ENCODE results near the gene ATP10B. TPM values are rescaled to one million over a fixed set of nuclear protein-coding genes. Genes with fewer than 3 reads are reported as not detected.

Gene ATP10B
- total and polyA plus RNA-seq, 2 of the 8 experiments (the other 6 are each of a cell fraction or from before 2014, with no cell fraction given), result 0.06 to 0.11 TPM

GRCh38 chr5:160520609-160521391, 331.2 kb downstream of the ATP10B start (continued):
- TF ChIP-seq CHD7 (IDR thresholded peaks at IDR 0.05; ENCODE audit: insufficient replicate concordance, low read length) (no peak), BACH1 (IDR thresholded peaks at IDR 0.05; ENCODE audit: low read length) (no peak), JUN (IDR thresholded peaks at IDR 0.05; ENCODE audit: low read depth, low read length) (no peak), SIN3A (conservative IDR thresholded peaks at IDR 0.05 in 1 of 2, IDR thresholded peaks at IDR 0.05 in 1 of 2; ENCODE audit: low read depth in 1 of 2, low read length in 2 of 2) (no peak), SRF (IDR thresholded peaks at IDR 0.05; ENCODE audit: low read depth, low read length) (no peak), TEAD4 (IDR thresholded peaks at IDR 0.05; ENCODE audit: low read depth, low read length) (no peak), POLR2AphosphoS5 (IDR thresholded peaks at IDR 0.05; ENCODE audit: low read depth, low read length) (no peak), SP4 (IDR thresholded peaks at IDR 0.05; ENCODE audit: low read length) (no peak), GTF2F1 (IDR thresholded peaks at IDR 0.05; ENCODE audit: borderline replicate concordance, low read depth, low read length) (no peak), CHD2 (IDR thresholded peaks at IDR 0.05; ENCODE audit: low read length) (no peak)

Data from H1 (cell line).